ENCODE data around the gene ATP12A.
A peak's percentile ranks its signal among the peaks of the same experiment; 100 is the strongest.

Gene ATP12A

GRCh38 chr13:24734950-24735349 is 54.7 kb downstream of the ATP12A start:
- DNase-seq (ENCODE audit: low spot score), result no peak

GRCh38 chr13:24737042-24737441 is 56.8 kb downstream of the ATP12A start:
- DNase-seq (ENCODE audit: low spot score), result no peak

GRCh38 chr13:24738366-24738847 is 58.2 kb downstream of the ATP12A start:
- DNase-seq (ENCODE audit: low spot score), result no peak

- no peak for DNase-seq (ENCODE audit: low spot score)
Observed at GRCh38 chr13:24740014-24740890, 60.0 kb downstream of the ATP12A start.

- DNase-seq (ENCODE audit: low spot score), result peak; percentile 25
Observed at GRCh38 chr13:24741016-24741662, 60.9 kb downstream of the ATP12A start.

- DNase-seq (ENCODE audit: low spot score), result no peak
Observed at GRCh38 chr13:24741791-24742190, 61.6 kb downstream of the ATP12A start.

GRCh38 chr13:24742294-24742693 is 62.1 kb downstream of the ATP12A start:
- no peak for DNase-seq (ENCODE audit: low spot score)

- DNase-seq (ENCODE audit: low spot score), result no peak
Observed at GRCh38 chr13:24742977-24743376, 62.8 kb downstream of the ATP12A start.

- DNase-seq (ENCODE audit: low spot score), result no peak
Observed at GRCh38 chr13:24744247-24744646, 64.0 kb downstream of the ATP12A start.

- no peak for DNase-seq (ENCODE audit: low spot score)
Observed at GRCh38 chr13:24745516-24745860, 65.3 kb downstream of the ATP12A start.

GRCh38 chr13:24745861-24746617 is 65.8 kb downstream of the ATP12A start:
- no peak for DNase-seq (ENCODE audit: low spot score)

GRCh38 chr13:24746618-24747247 is 66.5 kb downstream of the ATP12A start:
- peak; percentile 26 for DNase-seq (ENCODE audit: low spot score)

GRCh38 chr13:24747248-24748060 is 67.2 kb downstream of the ATP12A start:
- peak; percentile 61 for DNase-seq (ENCODE audit: low spot score)

- DNase-seq (ENCODE audit: low spot score), result peak; percentile 8
Observed at GRCh38 chr13:24748061-24748400, 67.8 kb downstream of the ATP12A start.

GRCh38 chr13:24759197-24759596 is 79.0 kb downstream of the ATP12A start:
- DNase-seq (ENCODE audit: low spot score), result no peak

All from SW480 (cell line).